ENCODE data around the gene POC1A. TPM values are rescaled to one million over a fixed set of nuclear protein-coding genes. Genes with fewer than 3 reads are reported as not detected.

The POC1A gene
- polyA plus RNA-seq, 1 of the 3 experiments (the other 2 are of a cell fraction) = 11.7 TPM

DNA sequence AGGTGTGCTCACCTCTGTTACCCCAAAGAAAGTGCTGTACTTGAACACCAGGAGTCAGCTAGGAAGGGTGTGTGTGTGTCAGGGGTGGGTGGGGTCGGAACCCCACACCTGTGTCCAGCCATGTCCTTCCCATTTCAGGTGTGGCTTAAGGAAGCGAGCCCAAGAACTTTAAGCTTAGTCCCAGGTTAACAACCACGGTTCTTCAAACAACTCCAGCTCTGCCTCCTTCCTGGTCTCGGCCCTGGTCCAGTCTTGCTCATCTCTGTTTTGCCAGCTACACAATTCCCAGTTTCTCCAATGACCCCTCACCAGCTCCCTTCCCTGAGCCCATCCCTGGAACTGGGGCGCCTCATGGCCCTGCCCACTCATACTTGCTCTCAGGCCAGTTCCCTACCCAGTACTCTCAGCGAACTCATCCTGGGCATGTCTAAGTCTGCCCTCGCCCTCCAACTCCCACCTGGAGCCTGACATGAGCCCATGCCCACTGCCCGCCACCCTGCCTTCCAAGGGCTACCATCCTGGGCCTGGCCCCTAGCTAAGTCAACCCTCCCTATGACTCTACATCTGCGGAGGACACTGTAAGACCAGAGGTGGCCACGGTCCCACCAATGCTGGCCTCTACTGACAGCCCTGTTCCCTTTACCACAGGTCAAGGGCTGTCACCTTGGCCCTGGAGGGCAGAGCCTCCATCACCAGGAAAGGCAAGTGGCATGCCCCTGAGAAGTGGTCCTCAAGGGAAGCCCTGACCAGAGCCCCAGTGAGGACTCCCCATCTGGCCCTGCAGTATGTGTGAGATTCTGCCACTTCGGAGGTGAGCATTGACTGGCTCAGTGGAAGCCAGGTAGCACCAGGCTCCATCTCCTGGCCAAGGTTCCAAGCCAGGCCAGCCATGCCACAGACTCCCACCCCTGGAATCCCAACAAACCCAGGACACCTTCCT, 9.2 kb downstream of the POC1A start:
- Histone ChIP-seq H3K9me2 (no peaks in the 10 kb centered on the region), H3K4me1 (ENCODE audit: control insufficient read depth in 1 of 2, insufficient read depth in 2 of 2, low read depth in 1 of 2, low read length in 1 of 2) (peaks cover 0 to 13% of the 10 kb centered on the region in 2 experiments; a peak in 1 of 4 replicates), H3K27ac (ENCODE audit: low read depth in 2 of 2, low read length in 1 of 2) (no peak overlapping the region), H4K20me1 (ENCODE audit: insufficient read depth) (no peaks in the 10 kb centered on the region), H3K36me3 (replicated peaks in 1 of 2; ENCODE audit: control insufficient read depth in 1 of 2, insufficient read depth in 2 of 2, low read length in 1 of 2) (peaks cover 4 to 34% of the 10 kb centered on the region in 2 experiments), H3K9ac (no peak overlapping the region), H3F3A (replicated peaks; ENCODE audit: insufficient read depth) (no peaks in the 10 kb centered on the region), H3K4me3 (ENCODE audit: low read depth in 2 of 2, low read length in 1 of 2) (no peak overlapping the region), H3K9me3 (no peaks in the 10 kb centered on the region), H3K27me3 (ENCODE audit: insufficient read depth) (no peaks in the 10 kb centered on the region), H3K79me2 (ENCODE audit: insufficient read depth) (peaks cover 7% of the 10 kb centered on the region; the same call in 1 of the 2 replicates), H3K4me2 (no peak overlapping the region), H2AFZ (ENCODE audit: low read depth) (no peak overlapping the region)
- WGBS (ENCODE audit: low lambda C conversion rate) = 91% methylated on average over 10 of the region's 11 CpGs
- no peak for DNase-seq
- ChIA-PET POLR2A (interaction anchor here (1.1 kb wide), 2 partner anchors 88 to 149 kb away, joined by 3 to 4 read pairs; partner anchors contain the start of gene DUSP7), CTCF (interaction anchor here (0.6 to 22.6 kb wide), 28 partner anchors 8 to 172 kb away, joined by 3 to 608 read pairs (median 4); partner anchors contain the start of genes ABHD14B, DUSP7, POC1A and RPL29)
- TF ChIP-seq, protein P1, sequence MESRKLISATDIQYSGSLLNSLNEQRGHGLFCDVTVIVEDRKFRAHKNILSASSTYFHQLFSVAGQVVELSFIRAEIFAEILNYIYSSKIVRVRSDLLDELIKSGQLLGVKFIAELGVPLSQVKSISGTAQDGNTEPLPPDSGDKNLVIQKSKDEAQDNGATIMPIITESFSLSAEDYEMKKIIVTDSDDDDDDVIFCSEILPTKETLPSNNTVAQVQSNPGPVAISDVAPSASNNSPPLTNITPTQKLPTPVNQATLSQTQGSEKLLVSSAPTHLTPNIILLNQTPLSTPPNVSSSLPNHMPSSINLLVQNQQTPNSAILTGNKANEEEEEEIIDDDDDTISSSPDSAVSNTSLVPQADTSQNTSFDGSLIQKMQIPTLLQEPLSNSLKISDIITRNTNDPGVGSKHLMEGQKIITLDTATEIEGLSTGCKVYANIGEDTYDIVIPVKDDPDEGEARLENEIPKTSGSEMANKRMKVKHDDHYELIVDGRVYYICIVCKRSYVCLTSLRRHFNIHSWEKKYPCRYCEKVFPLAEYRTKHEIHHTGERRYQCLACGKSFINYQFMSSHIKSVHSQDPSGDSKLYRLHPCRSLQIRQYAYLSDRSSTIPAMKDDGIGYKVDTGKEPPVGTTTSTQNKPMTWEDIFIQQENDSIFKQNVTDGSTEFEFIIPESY (IDR thresholded peaks at IDR 0.05; ENCODE audit: borderline replicate concordance, low read depth) = no peak
- TF ChIP-seq RFX5 (IDR thresholded peaks at IDR 0.05; ENCODE audit: low read length) (no peak), RCOR1 (IDR thresholded peaks at IDR 0.05; ENCODE audit: low read length) (no peak), FOSL2 (IDR thresholded peaks at IDR 0.05; ENCODE audit: borderline replicate concordance, low read depth) (no peak), POLR2AphosphoS5 (IDR thresholded peaks at IDR 0.05; ENCODE audit: low read depth, low read length) (no peak), CHD2 (IDR thresholded peaks at IDR 0.05; ENCODE audit: low read length, partially characterized antibody) (no peak)

DNA sequence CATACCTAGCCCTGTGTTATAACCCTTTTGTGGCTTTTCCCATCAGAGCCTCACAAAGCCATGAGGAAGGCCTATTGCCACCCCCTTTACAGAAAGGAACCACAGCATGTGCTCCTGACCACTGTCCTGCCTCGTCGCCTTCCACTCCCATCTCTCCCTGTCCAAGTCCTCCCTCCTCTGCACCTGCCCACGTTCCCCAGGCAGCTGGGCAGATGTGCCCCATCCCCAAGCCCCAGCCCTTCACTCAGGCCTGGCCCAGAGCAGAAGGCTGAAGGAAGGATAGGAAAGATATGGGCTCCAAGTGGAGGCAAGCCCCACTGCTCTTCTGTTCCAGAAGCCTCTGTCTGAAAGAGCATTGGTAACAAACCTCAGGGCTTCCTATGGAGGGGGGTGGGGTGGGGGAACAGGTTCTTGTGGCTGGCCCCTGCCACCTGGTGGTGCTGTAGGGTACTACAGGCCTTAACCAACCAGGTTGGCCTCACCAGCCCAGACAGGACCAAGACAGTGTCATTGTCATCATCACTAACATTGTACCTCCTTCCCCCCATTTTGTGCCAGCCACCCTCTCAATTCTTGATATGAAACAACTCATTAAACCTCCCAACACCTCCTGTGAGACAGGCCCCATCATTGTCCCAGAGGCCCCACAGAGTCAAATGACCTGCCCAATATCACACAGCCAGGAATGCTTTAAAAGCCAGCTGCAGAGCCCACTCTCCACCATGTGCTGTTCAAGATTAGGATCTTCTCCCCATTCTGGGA, 10.0 kb downstream of the POC1A start:
- POLR2A ChIA-PET = interaction anchor here (1.1 kb wide), 2 partner anchors 87 to 148 kb away, joined by 3 to 4 read pairs; partner anchors contain the start of gene DUSP7
- Histone ChIP-seq H2AFZ (ENCODE audit: low read depth) (no peak overlapping the region), H3K4me2 (no peak overlapping the region), H3K9ac (no peak overlapping the region), H3K9me3 (no peaks in the 10 kb centered on the region), H3F3A (replicated peaks; ENCODE audit: insufficient read depth) (no peaks in the 10 kb centered on the region), H3K79me2 (ENCODE audit: insufficient read depth) (peaks cover 7% of the 10 kb centered on the region; the same call in 1 of the 2 replicates), H4K20me1 (ENCODE audit: insufficient read depth) (no peaks in the 10 kb centered on the region), H3K4me3 (ENCODE audit: low read depth in 2 of 2, low read length in 1 of 2) (peak overlapping the region in 1 of 2 experiments; percentile 9; a peak in 1 of 4 replicates), H3K9me2 (no peaks in the 10 kb centered on the region), H3K27me3 (ENCODE audit: insufficient read depth) (no peaks in the 10 kb centered on the region), H3K36me3 (replicated peaks in 1 of 2; ENCODE audit: control insufficient read depth in 1 of 2, insufficient read depth in 2 of 2, low read length in 1 of 2) (peaks cover 3 to 30% of the 10 kb centered on the region in 2 experiments), H3K27ac (ENCODE audit: low read depth in 2 of 2, low read length in 1 of 2) (peak overlapping the region in 1 of 2 experiments; percentile 77; a peak in 2 of 4 replicates), H3K4me1 (ENCODE audit: control insufficient read depth in 1 of 2, insufficient read depth in 2 of 2, low read depth in 1 of 2, low read length in 1 of 2) (peaks cover 0 to 13% of the 10 kb centered on the region in 2 experiments; a peak in 1 of 4 replicates)
- WGBS (ENCODE audit: low lambda C conversion rate) = 89% methylated on average over 3 of the region's 3 CpGs
- peak; percentile 92 for DNase-seq
- peak; percentile 95 for TF ChIP-seq RAD21 (IDR thresholded peaks at IDR 0.05; ENCODE audit: low read length)
- TF ChIP-seq NRF1 (IDR thresholded peaks at IDR 0.05; ENCODE audit: low read depth, low read length) = no peak
- peak; percentile 99 for TF ChIP-seq SMC3 (IDR thresholded peaks at IDR 0.05; ENCODE audit: low read depth, low read length)
- TF ChIP-seq GATA2 (CRISPR knock-in tag; IDR thresholded peaks at IDR 0.05) = no peak
- no peak for TF ChIP-seq FOSL2 (IDR thresholded peaks at IDR 0.05; ENCODE audit: borderline replicate concordance, low read depth)
- TF ChIP-seq POLR2AphosphoS5 (IDR thresholded peaks at IDR 0.05; ENCODE audit: low read depth, low read length) = no peak
- TF ChIP-seq CHD2 (IDR thresholded peaks at IDR 0.05; ENCODE audit: low read length, partially characterized antibody) = peak; percentile 50
- TF ChIP-seq, protein P2, sequence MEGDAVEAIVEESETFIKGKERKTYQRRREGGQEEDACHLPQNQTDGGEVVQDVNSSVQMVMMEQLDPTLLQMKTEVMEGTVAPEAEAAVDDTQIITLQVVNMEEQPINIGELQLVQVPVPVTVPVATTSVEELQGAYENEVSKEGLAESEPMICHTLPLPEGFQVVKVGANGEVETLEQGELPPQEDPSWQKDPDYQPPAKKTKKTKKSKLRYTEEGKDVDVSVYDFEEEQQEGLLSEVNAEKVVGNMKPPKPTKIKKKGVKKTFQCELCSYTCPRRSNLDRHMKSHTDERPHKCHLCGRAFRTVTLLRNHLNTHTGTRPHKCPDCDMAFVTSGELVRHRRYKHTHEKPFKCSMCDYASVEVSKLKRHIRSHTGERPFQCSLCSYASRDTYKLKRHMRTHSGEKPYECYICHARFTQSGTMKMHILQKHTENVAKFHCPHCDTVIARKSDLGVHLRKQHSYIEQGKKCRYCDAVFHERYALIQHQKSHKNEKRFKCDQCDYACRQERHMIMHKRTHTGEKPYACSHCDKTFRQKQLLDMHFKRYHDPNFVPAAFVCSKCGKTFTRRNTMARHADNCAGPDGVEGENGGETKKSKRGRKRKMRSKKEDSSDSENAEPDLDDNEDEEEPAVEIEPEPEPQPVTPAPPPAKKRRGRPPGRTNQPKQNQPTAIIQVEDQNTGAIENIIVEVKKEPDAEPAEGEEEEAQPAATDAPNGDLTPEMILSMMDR (IDR thresholded peaks at IDR 0.05) = peak; percentile 89
- TF ChIP-seq FOXM1 (IDR thresholded peaks at IDR 0.05; ENCODE audit: low read depth) = no peak
- peak; percentile 42; the same call in 1 of the 2 replicates for TF ChIP-seq SIN3A (IDR thresholded peaks at IDR 0.05; ENCODE audit: borderline replicate concordance, low read depth, low read length)
- TF ChIP-seq, protein P3, sequence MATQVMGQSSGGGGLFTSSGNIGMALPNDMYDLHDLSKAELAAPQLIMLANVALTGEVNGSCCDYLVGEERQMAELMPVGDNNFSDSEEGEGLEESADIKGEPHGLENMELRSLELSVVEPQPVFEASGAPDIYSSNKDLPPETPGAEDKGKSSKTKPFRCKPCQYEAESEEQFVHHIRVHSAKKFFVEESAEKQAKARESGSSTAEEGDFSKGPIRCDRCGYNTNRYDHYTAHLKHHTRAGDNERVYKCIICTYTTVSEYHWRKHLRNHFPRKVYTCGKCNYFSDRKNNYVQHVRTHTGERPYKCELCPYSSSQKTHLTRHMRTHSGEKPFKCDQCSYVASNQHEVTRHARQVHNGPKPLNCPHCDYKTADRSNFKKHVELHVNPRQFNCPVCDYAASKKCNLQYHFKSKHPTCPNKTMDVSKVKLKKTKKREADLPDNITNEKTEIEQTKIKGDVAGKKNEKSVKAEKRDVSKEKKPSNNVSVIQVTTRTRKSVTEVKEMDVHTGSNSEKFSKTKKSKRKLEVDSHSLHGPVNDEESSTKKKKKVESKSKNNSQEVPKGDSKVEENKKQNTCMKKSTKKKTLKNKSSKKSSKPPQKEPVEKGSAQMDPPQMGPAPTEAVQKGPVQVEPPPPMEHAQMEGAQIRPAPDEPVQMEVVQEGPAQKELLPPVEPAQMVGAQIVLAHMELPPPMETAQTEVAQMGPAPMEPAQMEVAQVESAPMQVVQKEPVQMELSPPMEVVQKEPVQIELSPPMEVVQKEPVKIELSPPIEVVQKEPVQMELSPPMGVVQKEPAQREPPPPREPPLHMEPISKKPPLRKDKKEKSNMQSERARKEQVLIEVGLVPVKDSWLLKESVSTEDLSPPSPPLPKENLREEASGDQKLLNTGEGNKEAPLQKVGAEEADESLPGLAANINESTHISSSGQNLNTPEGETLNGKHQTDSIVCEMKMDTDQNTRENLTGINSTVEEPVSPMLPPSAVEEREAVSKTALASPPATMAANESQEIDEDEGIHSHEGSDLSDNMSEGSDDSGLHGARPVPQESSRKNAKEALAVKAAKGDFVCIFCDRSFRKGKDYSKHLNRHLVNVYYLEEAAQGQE (IDR thresholded peaks at IDR 0.05; ENCODE audit: low read depth, low read length) = no peak
- CTCF ChIA-PET = interaction anchor here (0.6 to 22.6 kb wide), 33 partner anchors 9 to 201 kb away, joined by 3 to 608 read pairs (median 5); partner anchors contain the start of genes ABHD14B, DUSP7, POC1A and RPL29
